DOHH2 (cell line): ENCODE data around the gene TTC33.

Source experiments
- CTCF ChIP-seq: fragments of 200-600 bp; sonication (generic); IDR thresholded peaks from one replicate; pipeline ENCODE4 v1.5.1; 2014; ENCODE audit warnings: antibody characterized with exemption, mild to moderate bottlenecking, low read depth, low read length; ENCODE audit not compliant: poor library complexity, severe bottlenecking
- EZH2phosphoT487 ChIP-seq: fragments of 200-600 bp; sonication (generic); IDR thresholded peaks from 2 replicates; pipeline ENCODE4 v1.6.1; 2017; ENCODE audit warnings: borderline replicate concordance, mild to moderate bottlenecking, antibody characterized with exemption, low read length, moderate library complexity, mixed read lengths

- TF ChIP-seq CTCF: no peak
- no peak for TF ChIP-seq EZH2phosphoT487
Measured at GRCh38 chr5:40587376-40587775, 168.4 kb downstream of the TTC33 start.
